Activated T-helper 1 cell treated with Interleukin-2 at 50 U/mL for 16 hours (primary cell): Measurements from ENCODE around the gene KLHL9.

ENCODE experiments used
- DNase-seq: peaks from one replicate; pipeline ENCODE4 v3.0.0-alpha.2; 2020; ENCODE audit warnings: low read depth

The KLHL9 gene

GRCh38 chr9:21317956-21318923 is 17.0 kb downstream of the KLHL9 start:
- no peak for DNase-seq

- DNase-seq: no peak
These were observed 18.3 kb downstream of the KLHL9 start for GRCh38 chr9:21316860-21317259.

GRCh38 chr9:21316032-21316842 is 19.0 kb downstream of the KLHL9 start:
- DNase-seq: no peak

GRCh38 chr9:21314152-21314551 is 21.1 kb downstream of the KLHL9 start:
- DNase-seq: no peak

- DNase-seq: no peak
These were observed 23.3 kb downstream of the KLHL9 start for GRCh38 chr9:21311889-21312288.

GRCh38 chr9:21305213-21305612 is 30.0 kb downstream of the KLHL9 start, which contains the start of gene IFNA5:
Gene IFNA5, minus strand, starts transcription at chr9:21305313. Its CDS starts 57 bp downstream, at chr9:21305256.
- no peak for DNase-seq

- DNase-seq: no peak
These were observed 39.2 kb downstream of the KLHL9 start for GRCh38 chr9:21295992-21296391.

- DNase-seq: no peak
These were observed 40.2 kb downstream of the KLHL9 start for GRCh38 chr9:21294904-21295538.

- DNase-seq: no peak
These were observed 40.8 kb downstream of the KLHL9 start for GRCh38 chr9:21294364-21294774.

GRCh38 chr9:21289848-21290247 is 45.4 kb downstream of the KLHL9 start:
- no peak for DNase-seq

- DNase-seq: no peak
These were observed 47.9 kb downstream of the KLHL9 start for GRCh38 chr9:21287280-21287679.

- DNase-seq: no peak
These were observed 48.5 kb downstream of the KLHL9 start for GRCh38 chr9:21286659-21287058.

- no peak for DNase-seq
These were observed 49.1 kb downstream of the KLHL9 start for GRCh38 chr9:21286099-21286498.

GRCh38 chr9:21281275-21281674 is 53.9 kb downstream of the KLHL9 start:
- DNase-seq: no peak
